HepG2 (cell line): ENCODE results near the gene HABP4. TPM values are rescaled to one million over a fixed set of nuclear protein-coding genes. Genes with fewer than 3 reads are reported as not detected.

Source experiments
- ATF7 ChIP-seq, 2 experiments: fragments of 450-650 bp in 1 of 2; sonication (generic) in 1 of 2; formaldehyde crosslinking in 1 of 2; IDR thresholded peaks; 2 replicates each; pipeline versions ENCODE4 v1.4.0 to v1.6.1; 2016 to 2020; ENCODE audit warnings: antibody characterized with exemption in 1 of 2, mild to moderate bottlenecking in 1 of 2, missing genetic modification reagents in 1 of 2
- ATF7-NPFF ChIP-seq: sonication (generic); formaldehyde crosslinking; IDR thresholded peaks from 2 replicates; pipeline ENCODE4 v1.8.1; 2023; ENCODE audit warnings: mild to moderate bottlenecking, low read depth, missing genetic modification reagents, moderate library complexity
- FOXA1 ChIP-seq, 2 experiments: fragments of 450-650 bp in 1 of 2; sonication (generic) in 1 of 2; formaldehyde crosslinking in 1 of 2; IDR thresholded peaks; 2 replicates each; pipeline versions ENCODE4 v1.4.0 to v1.6.1; 2016 to 2020; ENCODE audit warnings: missing genetic modification reagents in 1 of 2
- FOXC1 ChIP-seq: sonication (generic); formaldehyde crosslinking; IDR thresholded peaks from 2 replicates; pipeline ENCODE4 v1.8.0; 2022; ENCODE audit warnings: mild to moderate bottlenecking, missing genetic modification reagents, borderline replicate concordance
- HMG20A ChIP-seq: IDR thresholded peaks from 2 replicates; pipeline ENCODE4 v1.6.1; 2016; ENCODE audit warnings: borderline replicate concordance
- HMG20B ChIP-seq: conservative IDR thresholded peaks from 2 replicates; pipeline ENCODE4 v1.6.1; 2016; ENCODE audit warnings: missing genetic modification reagents, missing compliant biosample characterization
- HNRNPLL ChIP-seq: fragments of 200-400 bp; formaldehyde crosslinking; IDR thresholded peaks from 2 replicates; pipeline ENCODE4 v1.6.1; 2017; ENCODE audit warnings: mild to moderate bottlenecking, low read depth, low read length; ENCODE audit not compliant: poor library complexity, severe bottlenecking
- HOXD1 ChIP-seq: sonication (generic); formaldehyde crosslinking; IDR thresholded peaks from 2 replicates; pipeline ENCODE4 v1.5.0; 2020; ENCODE audit warnings: missing genetic modification reagents
- NPAS2 ChIP-seq: sonication (generic); formaldehyde crosslinking; IDR thresholded peaks from 2 replicates; pipeline ENCODE4 v1.8.0; 2022; ENCODE audit warnings: mild to moderate bottlenecking, missing genetic modification reagents, borderline replicate concordance
- NR1H2 ChIP-seq: sonication (generic); formaldehyde crosslinking; IDR thresholded peaks from 2 replicates; pipeline ENCODE4 v1.8.1; 2022; ENCODE audit warnings: low read depth, missing genetic modification reagents, borderline replicate concordance
- PHF5A ChIP-seq: IDR thresholded peaks from one replicate; pipeline ENCODE4 v1.6.1; 2018; ENCODE audit warnings: low read depth, missing genetic modification reagents; ENCODE audit not compliant: unreplicated experiment
- RFX3 ChIP-seq: IDR thresholded peaks from 2 replicates; pipeline ENCODE4 v1.6.1; 2016; ENCODE audit warnings: missing biosample characterization, missing genetic modification reagents
- SMAD9 ChIP-seq: sonication (generic); formaldehyde crosslinking; IDR thresholded peaks from 2 replicates; pipeline ENCODE4 v1.5.1; 2020; ENCODE audit warnings: mild to moderate bottlenecking, missing genetic modification reagents
- SNRNP70 ChIP-seq: fragments of 200-400 bp; formaldehyde crosslinking; IDR thresholded peaks from 2 replicates; pipeline ENCODE4 v1.6.1; 2017; ENCODE audit warnings: mild to moderate bottlenecking, low read depth, low read length, moderate library complexity
- STAT5B ChIP-seq: sonication (generic); formaldehyde crosslinking; IDR thresholded peaks from 2 replicates; pipeline ENCODE4 v1.4.0; 2020; ENCODE audit warnings: missing genetic modification reagents
- TCF12 ChIP-seq, 2 experiments: fragments of 450-650 bp in 1 of 2; sonication (generic) in 1 of 2; formaldehyde crosslinking in 1 of 2; IDR thresholded peaks; 2 replicates each; pipeline versions ENCODE4 v1.6.1 to v1.8.0; 2017 to 2022; ENCODE audit warnings: antibody characterized with exemption in 1 of 2, mild to moderate bottlenecking in 1 of 2, missing genetic modification reagents in 1 of 2, moderate library complexity in 1 of 2
- ZNF329 ChIP-seq: sonication (generic); formaldehyde crosslinking; IDR thresholded peaks from 2 replicates; pipeline ENCODE4 v1.9.0; 2021; ENCODE audit warnings: low read depth, mild to moderate bottlenecking, missing genetic modification reagents
- ZNF737 ChIP-seq: sonication (generic); formaldehyde crosslinking; IDR thresholded peaks from 2 replicates; pipeline ENCODE4 v1.5.0; 2020; ENCODE audit warnings: missing genetic modification reagents, mild to moderate bottlenecking, borderline replicate concordance
- ZNF749 ChIP-seq: sonication (generic); formaldehyde crosslinking; IDR thresholded peaks from 2 replicates; pipeline ENCODE4 v1.8.0; 2022; ENCODE audit warnings: mild to moderate bottlenecking, missing genetic modification reagents, moderate library complexity, borderline replicate concordance
- ZNF780A ChIP-seq: sonication (generic); formaldehyde crosslinking; IDR thresholded peaks from 2 replicates; pipeline ENCODE4 v1.8.0; 2022; ENCODE audit warnings: mild to moderate bottlenecking, missing genetic modification reagents, moderate library complexity
- ZNF850 ChIP-seq: sonication (generic); formaldehyde crosslinking; conservative IDR thresholded peaks from 2 replicates; pipeline ENCODE4 v1.9.0; 2021; ENCODE audit warnings: mild to moderate bottlenecking, missing genetic modification reagents
- ZSCAN22 ChIP-seq: sonication (generic); formaldehyde crosslinking; IDR thresholded peaks from 2 replicates; pipeline ENCODE4 v1.4.0; 2020; ENCODE audit warnings: mild to moderate bottlenecking, missing genetic modification reagents
- polyA plus RNA-seq, 8 experiments: library from polyadenylated mRNA; depleted of rRNA in 3 of 8; stranded (reverse) in 7 of 8; unstranded in 1 of 8; fragments of >200 nt; fragmentation: Illumina TruSeq in 4 of 8; extraction: Trizol in 4 of 8; gene quantifications; 2 replicates each; pipeline versions ENCODE4 v1.2.1 to v1.2.3, GENCODE V29; 2011 to 2016; ENCODE audit warnings: low read depth in 4 of 8, missing spikeins in 1 of 8, mixed read lengths in 1 of 8; ENCODE audit not compliant: insufficient read depth in 1 of 8
- total RNA-seq, 5 experiments: library from RNA; depleted of rRNA; stranded (reverse); fragments of >200 nt; fragmentation: Illumina TruSeq; extraction: Trizol; gene quantifications; 2 replicates each; pipeline ENCODE4 v1.2.3, GENCODE V29; 2016; ENCODE audit warnings: low read depth in 1 of 5
- TF ChIP-seq, protein P1 (sequence below): sonication (generic); formaldehyde crosslinking; IDR thresholded peaks from 2 replicates; pipeline ENCODE4 v1.8.0; 2022; ENCODE audit warnings: mild to moderate bottlenecking, missing genetic modification reagents, borderline replicate concordance
- TF ChIP-seq, protein P2 (sequence below): IDR thresholded peaks from 2 replicates; pipeline ENCODE4 v1.6.1; 2016; ENCODE audit warnings: low read depth, borderline replicate concordance
- TF ChIP-seq, protein P3 (sequence below): sonication (generic); formaldehyde crosslinking; IDR thresholded peaks from 2 replicates; pipeline ENCODE4 v1.8.0; 2022; ENCODE audit warnings: missing genetic modification reagents, mild to moderate bottlenecking, moderate library complexity, borderline replicate concordance

The HABP4 gene
- total and polyA plus RNA-seq, 2 of the 13 experiments (the other 11 are each of a cell fraction or from before 2014, with no cell fraction given): 14.3 to 26.6 TPM

DNA sequence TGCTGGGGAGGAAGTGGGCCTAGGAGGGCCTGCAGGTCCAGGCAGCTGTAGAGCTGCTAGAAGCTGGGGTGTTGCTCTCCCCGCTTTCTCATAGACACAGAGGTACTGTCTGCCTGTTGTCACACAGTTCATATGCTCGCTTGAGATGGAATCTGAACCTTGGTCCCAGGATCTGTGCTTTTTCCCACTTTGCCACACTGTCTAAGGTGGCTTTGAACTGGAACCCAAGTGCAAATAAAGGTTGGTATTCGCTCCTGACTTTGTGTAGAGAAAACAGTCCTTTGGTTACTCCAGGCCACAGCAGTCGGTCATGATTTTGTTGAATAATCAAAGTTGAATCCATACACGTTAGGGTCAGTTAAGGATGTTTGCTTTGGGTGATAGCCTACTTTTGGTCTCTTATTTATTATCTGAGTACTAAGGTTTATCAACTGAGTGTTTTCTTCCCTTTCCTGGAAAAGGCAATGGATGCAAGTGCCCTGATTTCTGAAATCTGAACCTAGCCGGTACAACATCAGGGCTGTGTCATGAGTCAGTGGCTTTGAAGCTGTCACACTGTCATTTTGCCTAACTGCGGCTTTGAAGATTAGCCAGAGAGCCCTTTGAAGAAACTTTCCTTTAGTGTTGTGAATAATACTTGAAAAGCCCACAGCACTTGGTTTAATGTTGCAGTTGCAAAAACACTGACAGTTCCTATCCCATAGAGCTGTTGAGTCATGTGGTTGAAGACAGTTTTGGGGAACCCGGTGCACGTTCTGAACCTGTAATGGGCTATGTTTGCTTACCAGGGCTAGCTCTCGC lies 41.3 kb downstream of the HABP4 start (continued):
- TF ChIP-seq, protein P1, sequence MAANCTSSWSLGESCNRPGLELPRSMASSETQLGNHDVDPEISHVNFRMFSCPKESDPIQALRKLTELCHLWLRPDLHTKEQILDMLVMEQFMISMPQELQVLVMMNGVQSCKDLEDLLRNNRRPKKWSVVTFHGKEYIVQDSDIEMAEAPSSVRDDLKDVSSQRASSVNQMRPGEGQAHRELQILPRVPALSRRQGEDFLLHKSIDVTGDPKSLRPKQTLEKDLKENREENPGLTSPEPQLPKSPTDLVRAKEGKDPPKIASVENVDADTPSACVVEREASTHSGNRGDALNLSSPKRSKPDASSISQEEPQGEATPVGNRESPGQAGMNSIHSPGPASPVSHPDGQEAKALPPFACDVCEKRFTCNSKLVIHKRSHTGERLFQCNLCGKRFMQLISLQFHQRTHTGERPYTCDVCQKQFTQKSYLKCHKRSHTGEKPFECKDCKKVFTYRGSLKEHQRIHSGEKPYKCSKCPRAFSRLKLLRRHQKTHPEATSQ: peak; percentile 22; the same call in 1 of the 2 replicates
- no peak for TF ChIP-seq SMAD9 (CRISPR knock-in tag)
- no peak for TF ChIP-seq ZNF850 (CRISPR knock-in tag)
- TF ChIP-seq ZSCAN22 (CRISPR knock-in tag): peak; percentile 76; the same call in 1 of the 2 replicates
- TF ChIP-seq ZNF780A (CRISPR knock-in tag): no peak
- TF ChIP-seq ZNF329: no peak
- TF ChIP-seq HOXD1 (CRISPR knock-in tag): no peak
- TF ChIP-seq ZNF737 (CRISPR knock-in tag): no peak
- no peak; the same call in 1 of the 2 replicates for TF ChIP-seq FOXA1 (IDR thresholded peaks at IDR 0.05)
- peak; percentile 70 for TF ChIP-seq FOXA1 (CRISPR knock-in tag; IDR thresholded peaks at IDR 0.05)
- no peak for TF ChIP-seq NR1H2 (CRISPR knock-in tag)
- no peak for TF ChIP-seq TCF12 (IDR thresholded peaks at IDR 0.05)
- TF ChIP-seq TCF12 (CRISPR knock-in tag; IDR thresholded peaks at IDR 0.05): peak; percentile 79; the same call in 1 of the 2 replicates
- TF ChIP-seq, protein P2, sequence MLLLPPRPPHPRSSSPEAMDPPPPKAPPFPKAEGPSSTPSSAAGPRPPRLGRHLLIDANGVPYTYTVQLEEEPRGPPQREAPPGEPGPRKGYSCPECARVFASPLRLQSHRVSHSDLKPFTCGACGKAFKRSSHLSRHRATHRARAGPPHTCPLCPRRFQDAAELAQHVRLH (CRISPR knock-in tag): peak; percentile 85; the same call in 1 of the 2 replicates
- no peak for TF ChIP-seq RFX3 (CRISPR knock-in tag)
- TF ChIP-seq, protein P3, sequence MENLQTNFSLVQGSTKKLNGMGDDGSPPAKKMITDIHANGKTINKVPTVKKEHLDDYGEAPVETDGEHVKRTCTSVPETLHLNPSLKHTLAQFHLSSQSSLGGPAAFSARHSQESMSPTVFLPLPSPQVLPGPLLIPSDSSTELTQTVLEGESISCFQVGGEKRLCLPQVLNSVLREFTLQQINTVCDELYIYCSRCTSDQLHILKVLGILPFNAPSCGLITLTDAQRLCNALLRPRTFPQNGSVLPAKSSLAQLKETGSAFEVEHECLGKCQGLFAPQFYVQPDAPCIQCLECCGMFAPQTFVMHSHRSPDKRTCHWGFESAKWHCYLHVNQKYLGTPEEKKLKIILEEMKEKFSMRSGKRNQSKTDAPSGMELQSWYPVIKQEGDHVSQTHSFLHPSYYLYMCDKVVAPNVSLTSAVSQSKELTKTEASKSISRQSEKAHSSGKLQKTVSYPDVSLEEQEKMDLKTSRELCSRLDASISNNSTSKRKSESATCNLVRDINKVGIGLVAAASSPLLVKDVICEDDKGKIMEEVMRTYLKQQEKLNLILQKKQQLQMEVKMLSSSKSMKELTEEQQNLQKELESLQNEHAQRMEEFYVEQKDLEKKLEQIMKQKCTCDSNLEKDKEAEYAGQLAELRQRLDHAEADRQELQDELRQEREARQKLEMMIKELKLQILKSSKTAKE: peak; percentile 72; the same call in 1 of the 2 replicates
- no peak for TF ChIP-seq STAT5B (CRISPR knock-in tag)
- no peak for TF ChIP-seq NPAS2 (CRISPR knock-in tag)
- peak; percentile 86; the same call in 1 of the 2 replicates for TF ChIP-seq HMG20B (CRISPR knock-in tag)
- no peak for TF ChIP-seq HNRNPLL
- no peak for TF ChIP-seq PHF5A (CRISPR knock-in tag)
- no peak for TF ChIP-seq SNRNP70
- no peak for TF ChIP-seq ATF7 (IDR thresholded peaks at IDR 0.05)
- peak; percentile 57; the same call in 1 of the 2 replicates for TF ChIP-seq ATF7 (CRISPR knock-in tag; IDR thresholded peaks at IDR 0.05)
- peak; percentile 91 for TF ChIP-seq HMG20A (CRISPR knock-in tag)
- 0 out of 2 replicates have a peak, but pooled peaks have one; percentile 36 for TF ChIP-seq ZNF749 (CRISPR knock-in tag)
- TF ChIP-seq ATF7-NPFF (CRISPR knock-in tag): no peak; the same call in 1 of the 2 replicates
- TF ChIP-seq FOXC1 (CRISPR knock-in tag): no peak; the same call in 1 of the 2 replicates
